ENCODE results near the gene SFN.

DNA sequence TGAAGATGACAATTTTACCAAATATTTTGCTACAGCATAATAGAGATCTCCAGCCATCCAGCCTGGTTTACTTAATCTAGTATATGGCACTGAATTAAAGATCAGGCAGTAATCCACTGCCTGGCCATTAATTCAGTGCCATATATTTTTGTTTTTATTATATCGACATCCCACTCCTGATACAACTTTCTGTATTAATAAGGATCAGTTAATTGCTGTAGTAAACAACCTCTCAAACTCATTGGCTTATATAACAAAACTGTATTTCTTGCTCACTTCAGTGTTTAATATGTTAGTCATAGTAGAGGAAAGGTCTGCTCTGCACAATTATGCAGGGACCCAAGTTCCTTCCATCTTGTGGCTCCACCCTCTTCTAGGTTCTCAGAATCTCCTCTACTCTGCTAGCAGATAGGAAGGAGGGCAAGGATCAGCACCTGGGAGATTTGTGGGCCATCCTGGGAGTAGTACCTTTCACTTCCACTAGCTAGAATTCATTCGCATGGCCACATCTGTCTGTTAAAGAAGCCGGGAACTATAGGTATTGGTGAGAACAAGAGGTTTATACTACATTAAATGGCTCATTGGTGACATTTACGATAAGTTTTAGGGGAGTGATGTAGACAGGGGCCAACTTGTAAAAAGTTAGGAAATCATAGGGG lies 40.1 kb upstream of the SFN start:
- no peak for TF ChIP-seq NR3C1 (CRISPR knock-in tag; conservative IDR thresholded peaks at IDR 0.05; ENCODE audit: low read depth)
- TF ChIP-seq TEAD1 (CRISPR knock-in tag; IDR thresholded peaks at IDR 0.05): no peak
- TF ChIP-seq NR1H2 (CRISPR knock-in tag; IDR thresholded peaks at IDR 0.05): no peak
- TF ChIP-seq, protein P1, sequence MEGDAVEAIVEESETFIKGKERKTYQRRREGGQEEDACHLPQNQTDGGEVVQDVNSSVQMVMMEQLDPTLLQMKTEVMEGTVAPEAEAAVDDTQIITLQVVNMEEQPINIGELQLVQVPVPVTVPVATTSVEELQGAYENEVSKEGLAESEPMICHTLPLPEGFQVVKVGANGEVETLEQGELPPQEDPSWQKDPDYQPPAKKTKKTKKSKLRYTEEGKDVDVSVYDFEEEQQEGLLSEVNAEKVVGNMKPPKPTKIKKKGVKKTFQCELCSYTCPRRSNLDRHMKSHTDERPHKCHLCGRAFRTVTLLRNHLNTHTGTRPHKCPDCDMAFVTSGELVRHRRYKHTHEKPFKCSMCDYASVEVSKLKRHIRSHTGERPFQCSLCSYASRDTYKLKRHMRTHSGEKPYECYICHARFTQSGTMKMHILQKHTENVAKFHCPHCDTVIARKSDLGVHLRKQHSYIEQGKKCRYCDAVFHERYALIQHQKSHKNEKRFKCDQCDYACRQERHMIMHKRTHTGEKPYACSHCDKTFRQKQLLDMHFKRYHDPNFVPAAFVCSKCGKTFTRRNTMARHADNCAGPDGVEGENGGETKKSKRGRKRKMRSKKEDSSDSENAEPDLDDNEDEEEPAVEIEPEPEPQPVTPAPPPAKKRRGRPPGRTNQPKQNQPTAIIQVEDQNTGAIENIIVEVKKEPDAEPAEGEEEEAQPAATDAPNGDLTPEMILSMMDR (IDR thresholded peaks at IDR 0.05): no peak
- TF ChIP-seq, protein P2, sequence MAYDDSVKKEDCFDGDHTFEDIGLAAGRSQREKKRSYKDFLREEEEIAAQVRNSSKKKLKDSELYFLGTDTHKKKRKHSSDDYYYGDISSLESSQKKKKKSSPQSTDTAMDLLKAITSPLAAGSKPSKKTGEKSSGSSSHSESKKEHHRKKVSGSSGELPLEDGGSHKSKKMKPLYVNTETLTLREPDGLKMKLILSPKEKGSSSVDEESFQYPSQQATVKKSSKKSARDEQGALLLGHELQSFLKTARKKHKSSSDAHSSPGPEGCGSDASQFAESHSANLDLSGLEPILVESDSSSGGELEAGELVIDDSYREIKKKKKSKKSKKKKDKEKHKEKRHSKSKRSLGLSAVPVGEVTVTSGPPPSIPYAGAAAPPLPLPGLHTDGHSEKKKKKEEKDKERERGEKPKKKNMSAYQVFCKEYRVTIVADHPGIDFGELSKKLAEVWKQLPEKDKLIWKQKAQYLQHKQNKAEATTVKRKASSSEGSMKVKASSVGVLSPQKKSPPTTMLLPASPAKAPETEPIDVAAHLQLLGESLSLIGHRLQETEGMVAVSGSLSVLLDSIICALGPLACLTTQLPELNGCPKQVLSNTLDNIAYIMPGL (CRISPR knock-in tag; IDR thresholded peaks at IDR 0.05): no peak
- no peak for TF ChIP-seq NFYB (CRISPR knock-in tag; conservative IDR thresholded peaks at IDR 0.05; ENCODE audit: low read depth)
- TF ChIP-seq, protein P3, sequence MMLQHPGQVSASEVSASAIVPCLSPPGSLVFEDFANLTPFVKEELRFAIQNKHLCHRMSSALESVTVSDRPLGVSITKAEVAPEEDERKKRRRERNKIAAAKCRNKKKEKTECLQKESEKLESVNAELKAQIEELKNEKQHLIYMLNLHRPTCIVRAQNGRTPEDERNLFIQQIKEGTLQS (CRISPR knock-in tag; conservative IDR thresholded peaks at IDR 0.05): no peak
- TF ChIP-seq, protein P4, sequence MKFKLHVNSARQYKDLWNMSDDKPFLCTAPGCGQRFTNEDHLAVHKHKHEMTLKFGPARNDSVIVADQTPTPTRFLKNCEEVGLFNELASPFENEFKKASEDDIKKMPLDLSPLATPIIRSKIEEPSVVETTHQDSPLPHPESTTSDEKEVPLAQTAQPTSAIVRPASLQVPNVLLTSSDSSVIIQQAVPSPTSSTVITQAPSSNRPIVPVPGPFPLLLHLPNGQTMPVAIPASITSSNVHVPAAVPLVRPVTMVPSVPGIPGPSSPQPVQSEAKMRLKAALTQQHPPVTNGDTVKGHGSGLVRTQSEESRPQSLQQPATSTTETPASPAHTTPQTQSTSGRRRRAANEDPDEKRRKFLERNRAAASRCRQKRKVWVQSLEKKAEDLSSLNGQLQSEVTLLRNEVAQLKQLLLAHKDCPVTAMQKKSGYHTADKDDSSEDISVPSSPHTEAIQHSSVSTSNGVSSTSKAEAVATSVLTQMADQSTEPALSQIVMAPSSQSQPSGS (CRISPR knock-in tag; IDR thresholded peaks at IDR 0.05; ENCODE audit: borderline replicate concordance, low read depth): no peak
- TF ChIP-seq, protein P5, sequence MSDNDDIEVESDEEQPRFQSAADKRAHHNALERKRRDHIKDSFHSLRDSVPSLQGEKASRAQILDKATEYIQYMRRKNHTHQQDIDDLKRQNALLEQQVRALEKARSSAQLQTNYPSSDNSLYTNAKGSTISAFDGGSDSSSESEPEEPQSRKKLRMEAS (CRISPR knock-in tag; IDR thresholded peaks at IDR 0.05): no peak
- TF ChIP-seq, protein P6, sequence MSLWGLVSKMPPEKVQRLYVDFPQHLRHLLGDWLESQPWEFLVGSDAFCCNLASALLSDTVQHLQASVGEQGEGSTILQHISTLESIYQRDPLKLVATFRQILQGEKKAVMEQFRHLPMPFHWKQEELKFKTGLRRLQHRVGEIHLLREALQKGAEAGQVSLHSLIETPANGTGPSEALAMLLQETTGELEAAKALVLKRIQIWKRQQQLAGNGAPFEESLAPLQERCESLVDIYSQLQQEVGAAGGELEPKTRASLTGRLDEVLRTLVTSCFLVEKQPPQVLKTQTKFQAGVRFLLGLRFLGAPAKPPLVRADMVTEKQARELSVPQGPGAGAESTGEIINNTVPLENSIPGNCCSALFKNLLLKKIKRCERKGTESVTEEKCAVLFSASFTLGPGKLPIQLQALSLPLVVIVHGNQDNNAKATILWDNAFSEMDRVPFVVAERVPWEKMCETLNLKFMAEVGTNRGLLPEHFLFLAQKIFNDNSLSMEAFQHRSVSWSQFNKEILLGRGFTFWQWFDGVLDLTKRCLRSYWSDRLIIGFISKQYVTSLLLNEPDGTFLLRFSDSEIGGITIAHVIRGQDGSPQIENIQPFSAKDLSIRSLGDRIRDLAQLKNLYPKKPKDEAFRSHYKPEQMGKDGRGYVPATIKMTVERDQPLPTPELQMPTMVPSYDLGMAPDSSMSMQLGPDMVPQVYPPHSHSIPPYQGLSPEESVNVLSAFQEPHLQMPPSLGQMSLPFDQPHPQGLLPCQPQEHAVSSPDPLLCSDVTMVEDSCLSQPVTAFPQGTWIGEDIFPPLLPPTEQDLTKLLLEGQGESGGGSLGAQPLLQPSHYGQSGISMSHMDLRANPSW (CRISPR knock-in tag; conservative IDR thresholded peaks at IDR 0.05; ENCODE audit: low read depth): no peak
- TF ChIP-seq ESRRA (CRISPR knock-in tag; IDR thresholded peaks at IDR 0.05; ENCODE audit: borderline replicate concordance): no peak
- no peak for TF ChIP-seq ZNF138 (CRISPR knock-in tag; conservative IDR thresholded peaks at IDR 0.05)
- TF ChIP-seq, protein P7, sequence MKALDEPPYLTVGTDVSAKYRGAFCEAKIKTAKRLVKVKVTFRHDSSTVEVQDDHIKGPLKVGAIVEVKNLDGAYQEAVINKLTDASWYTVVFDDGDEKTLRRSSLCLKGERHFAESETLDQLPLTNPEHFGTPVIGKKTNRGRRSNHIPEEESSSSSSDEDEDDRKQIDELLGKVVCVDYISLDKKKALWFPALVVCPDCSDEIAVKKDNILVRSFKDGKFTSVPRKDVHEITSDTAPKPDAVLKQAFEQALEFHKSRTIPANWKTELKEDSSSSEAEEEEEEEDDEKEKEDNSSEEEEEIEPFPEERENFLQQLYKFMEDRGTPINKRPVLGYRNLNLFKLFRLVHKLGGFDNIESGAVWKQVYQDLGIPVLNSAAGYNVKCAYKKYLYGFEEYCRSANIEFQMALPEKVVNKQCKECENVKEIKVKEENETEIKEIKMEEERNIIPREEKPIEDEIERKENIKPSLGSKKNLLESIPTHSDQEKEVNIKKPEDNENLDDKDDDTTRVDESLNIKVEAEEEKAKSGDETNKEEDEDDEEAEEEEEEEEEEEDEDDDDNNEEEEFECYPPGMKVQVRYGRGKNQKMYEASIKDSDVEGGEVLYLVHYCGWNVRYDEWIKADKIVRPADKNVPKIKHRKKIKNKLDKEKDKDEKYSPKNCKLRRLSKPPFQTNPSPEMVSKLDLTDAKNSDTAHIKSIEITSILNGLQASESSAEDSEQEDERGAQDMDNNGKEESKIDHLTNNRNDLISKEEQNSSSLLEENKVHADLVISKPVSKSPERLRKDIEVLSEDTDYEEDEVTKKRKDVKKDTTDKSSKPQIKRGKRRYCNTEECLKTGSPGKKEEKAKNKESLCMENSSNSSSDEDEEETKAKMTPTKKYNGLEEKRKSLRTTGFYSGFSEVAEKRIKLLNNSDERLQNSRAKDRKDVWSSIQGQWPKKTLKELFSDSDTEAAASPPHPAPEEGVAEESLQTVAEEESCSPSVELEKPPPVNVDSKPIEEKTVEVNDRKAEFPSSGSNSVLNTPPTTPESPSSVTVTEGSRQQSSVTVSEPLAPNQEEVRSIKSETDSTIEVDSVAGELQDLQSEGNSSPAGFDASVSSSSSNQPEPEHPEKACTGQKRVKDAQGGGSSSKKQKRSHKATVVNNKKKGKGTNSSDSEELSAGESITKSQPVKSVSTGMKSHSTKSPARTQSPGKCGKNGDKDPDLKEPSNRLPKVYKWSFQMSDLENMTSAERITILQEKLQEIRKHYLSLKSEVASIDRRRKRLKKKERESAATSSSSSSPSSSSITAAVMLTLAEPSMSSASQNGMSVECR (CRISPR knock-in tag; IDR thresholded peaks at IDR 0.05; ENCODE audit: borderline replicate concordance): no peak
- TF ChIP-seq, protein P8, sequence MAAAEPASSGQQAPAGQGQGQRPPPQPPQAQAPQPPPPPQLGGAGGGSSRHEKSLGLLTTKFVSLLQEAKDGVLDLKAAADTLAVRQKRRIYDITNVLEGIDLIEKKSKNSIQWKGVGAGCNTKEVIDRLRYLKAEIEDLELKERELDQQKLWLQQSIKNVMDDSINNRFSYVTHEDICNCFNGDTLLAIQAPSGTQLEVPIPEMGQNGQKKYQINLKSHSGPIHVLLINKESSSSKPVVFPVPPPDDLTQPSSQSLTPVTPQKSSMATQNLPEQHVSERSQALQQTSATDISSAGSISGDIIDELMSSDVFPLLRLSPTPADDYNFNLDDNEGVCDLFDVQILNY (CRISPR knock-in tag; IDR thresholded peaks at IDR 0.05): no peak

All from WTC11 (cell line).